PC-9 (cell line): ENCODE results near the gene GTPBP8. TPM values are rescaled to one million over a fixed set of nuclear protein-coding genes. Genes with fewer than 3 reads are reported as not detected.

ENCODE experiments used
- BruUV-seq: library from RNA; stranded (reverse); fragments of 400-500 nt; replicated peaks from 2 replicates; lab custom pipeline; 2021; lab: Mats Ljungman, UMichigan
- CTCF ChIA-PET: fragments of 300-600 bp; sonication (Branson Sonifier 250); formaldehyde crosslinking; loops from one replicate; lab custom pipeline; 2022; ENCODE audit warnings: antibody characterized with exemption; lab: Charles Lee
- POLR2A ChIA-PET: fragments of 300-600 bp; sonication (Branson Sonifier 250); formaldehyde crosslinking; loops from one replicate; lab custom pipeline; 2022; ENCODE audit warnings: antibody characterized with exemption; ENCODE audit not compliant: unreplicated experiment; lab: Charles Lee
- DNase-seq, 2 experiments: peaks; one replicate each; pipeline versions ENCODE4 v3.0.0 to v3.0.0-alpha.2; 2015 to 2022; ENCODE audit warnings: mixed read lengths in 1 of 2
- H2AFZ ChIP-seq: fragments of 200-600 bp; sonication (generic); 2 replicates; pipeline ENCODE4 v1.8.1; 2017; ENCODE audit warnings: antibody characterized with exemption
- H3F3A ChIP-seq: fragments of 200-600 bp; sonication (generic); 2 replicates; pipeline ENCODE4 v1.8.1; 2017; ENCODE audit warnings: antibody characterized with exemption, mild to moderate bottlenecking, low read depth; ENCODE audit not compliant: insufficient read depth
- H3K27ac ChIP-seq: fragments of 200-600 bp; sonication (generic); 2 replicates; pipeline ENCODE4 v1.6.1; 2016; ENCODE audit warnings: mixed run types
- H3K27me3 ChIP-seq: fragments of 200-600 bp; sonication (generic); 2 replicates; pipeline ENCODE4 v1.6.1; 2016; ENCODE audit warnings: low read depth, mixed run types; ENCODE audit not compliant: insufficient read depth
- H3K36me3 ChIP-seq: fragments of 200-600 bp; sonication (generic); 2 replicates; pipeline ENCODE4 v1.6.1; 2016; ENCODE audit warnings: low read depth, mixed run types
- H3K4me1 ChIP-seq: fragments of 200-600 bp; sonication (generic); replicated peaks from 2 replicates; pipeline ENCODE4 v1.6.1; 2016; ENCODE audit warnings: mixed run types; ENCODE audit not compliant: insufficient read depth
- H3K4me2 ChIP-seq: fragments of 200-600 bp; sonication (generic); 2 replicates; pipeline ENCODE4 v1.6.1; 2017; ENCODE audit warnings: mixed run types
- H3K4me3 ChIP-seq: fragments of 200-600 bp; sonication (generic); 2 replicates; pipeline ENCODE4 v1.6.1; 2016; ENCODE audit warnings: mixed run types
- H3K79me2 ChIP-seq: fragments of 200-600 bp; sonication (generic); 2 replicates; pipeline ENCODE4 v1.6.1; 2017; ENCODE audit warnings: low read depth, mixed run types
- H3K9me2 ChIP-seq: fragments of 200-600 bp; sonication (generic); 2 replicates; pipeline ENCODE4 v1.8.1; 2017; ENCODE audit warnings: mild to moderate bottlenecking; ENCODE audit not compliant: insufficient read depth
- H3K9me3 ChIP-seq: fragments of 200-600 bp; sonication (generic); 2 replicates; pipeline ENCODE4 v1.8.1; 2016; ENCODE audit warnings: low read depth; ENCODE audit not compliant: insufficient read depth
- H4K20me1 ChIP-seq: fragments of 200-600 bp; sonication (generic); 2 replicates; pipeline ENCODE4 v1.8.1; 2017; ENCODE audit not compliant: insufficient read depth
- EZH2 ChIP-seq: fragments of 200-600 bp; sonication (generic); IDR thresholded peaks from 2 replicates; pipeline ENCODE4 v1.8.0; 2017; ENCODE audit warnings: antibody characterized with exemption, low read depth
- intact Hi-C: fragments of 100-400 bp; cut with micrococcal nuclease; formaldehyde crosslinking; loops from one replicate; pipeline ENCODE4 v1.10.0; 2022; ENCODE audit not compliant: unreplicated experiment
- total RNA-seq: library from RNA; stranded (reverse); gene quantifications from 2 replicates; pipeline ENCODE4 v1.2.3, GENCODE V29; 2021
- TF ChIP-seq, protein P1 (sequence below): fragments of 200-600 bp; sonication (generic); conservative IDR thresholded peaks from 2 replicates; pipeline ENCODE4 v1.6.1; 2017; ENCODE audit warnings: mixed run types, antibody characterized with exemption, mild to moderate bottlenecking, moderate library complexity

Gene GTPBP8
- total RNA-seq, 1 experiment from 2014 or later = 27.9 TPM

- ChIA-PET POLR2A (interaction anchor here (0.7 kb wide), 1 partner anchor 298 kb away, joined by 3 read pairs; no protein-coding TSS in a partner anchor), CTCF (interaction anchor here (0.6 to 1.8 kb wide), 6 partner anchors 11 to 417 kb away, joined by 3 to 10 read pairs (median 4); partner anchors contain the start of gene GTPBP8)
- H3K4me2 ChIP-seq = no peak overlapping the region
- no peak overlapping the region for H3K4me3 ChIP-seq
- no peaks in the 10 kb centered on the region for H3K27me3 ChIP-seq
- no peaks in the 10 kb centered on the region for H3F3A ChIP-seq
- H3K27ac ChIP-seq = no peak overlapping the region
- no TSS peak for BruUV-seq
- H3K79me2 ChIP-seq = no peaks in the 10 kb centered on the region
- H4K20me1 ChIP-seq = no peaks in the 10 kb centered on the region
- no peak for DNase-seq
- TF ChIP-seq, protein P1, sequence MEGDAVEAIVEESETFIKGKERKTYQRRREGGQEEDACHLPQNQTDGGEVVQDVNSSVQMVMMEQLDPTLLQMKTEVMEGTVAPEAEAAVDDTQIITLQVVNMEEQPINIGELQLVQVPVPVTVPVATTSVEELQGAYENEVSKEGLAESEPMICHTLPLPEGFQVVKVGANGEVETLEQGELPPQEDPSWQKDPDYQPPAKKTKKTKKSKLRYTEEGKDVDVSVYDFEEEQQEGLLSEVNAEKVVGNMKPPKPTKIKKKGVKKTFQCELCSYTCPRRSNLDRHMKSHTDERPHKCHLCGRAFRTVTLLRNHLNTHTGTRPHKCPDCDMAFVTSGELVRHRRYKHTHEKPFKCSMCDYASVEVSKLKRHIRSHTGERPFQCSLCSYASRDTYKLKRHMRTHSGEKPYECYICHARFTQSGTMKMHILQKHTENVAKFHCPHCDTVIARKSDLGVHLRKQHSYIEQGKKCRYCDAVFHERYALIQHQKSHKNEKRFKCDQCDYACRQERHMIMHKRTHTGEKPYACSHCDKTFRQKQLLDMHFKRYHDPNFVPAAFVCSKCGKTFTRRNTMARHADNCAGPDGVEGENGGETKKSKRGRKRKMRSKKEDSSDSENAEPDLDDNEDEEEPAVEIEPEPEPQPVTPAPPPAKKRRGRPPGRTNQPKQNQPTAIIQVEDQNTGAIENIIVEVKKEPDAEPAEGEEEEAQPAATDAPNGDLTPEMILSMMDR = peak; percentile 87
- no peak for TF ChIP-seq EZH2
- no peak overlapping the region for H2AFZ ChIP-seq
- H3K9me2 ChIP-seq = no peaks in the 10 kb centered on the region
- no peaks in the 10 kb centered on the region for H3K9me3 ChIP-seq
- intact Hi-C loops = loop anchor here (1.0 kb wide), 2 partner anchors 245 to 336 kb away; no protein-coding TSS in a partner anchor
- H3K4me1 ChIP-seq = peaks cover 2% of the 10 kb centered on the region
- no peaks in the 10 kb centered on the region for H3K36me3 ChIP-seq
Measured at GRCh38 chr3:112979244-112979832, 11.4 kb upstream of the GTPBP8 start.

GRCh38 chr3:112980080-112980479, 10.7 kb upstream of the GTPBP8 start:
- no peak for DNase-seq
- H4K20me1 ChIP-seq = no peaks in the 10 kb centered on the region
- no TSS peak for BruUV-seq
- no peaks in the 10 kb centered on the region for H3K79me2 ChIP-seq
- no peak overlapping the region for H3K4me2 ChIP-seq
- no peaks in the 10 kb centered on the region for H3K36me3 ChIP-seq
- no peaks in the 10 kb centered on the region for H3K9me2 ChIP-seq
- ChIA-PET CTCF (interaction anchor here (1.1 to 1.8 kb wide), 3 partner anchors 10 to 402 kb away, joined by 3 to 6 read pairs (median 4); partner anchors contain the start of gene GTPBP8), POLR2A (no interaction called here)
- H3K4me3 ChIP-seq = no peak overlapping the region
- H3K27me3 ChIP-seq = no peaks in the 10 kb centered on the region
- intact Hi-C loops = no loop called here
- TF ChIP-seq EZH2 = no peak
- TF ChIP-seq, protein P1 = no peak
- no peak overlapping the region for H3K27ac ChIP-seq
- H3F3A ChIP-seq = no peaks in the 10 kb centered on the region
- H3K4me1 ChIP-seq = peaks cover 9% of the 10 kb centered on the region
- H3K9me3 ChIP-seq = no peaks in the 10 kb centered on the region
- no peak overlapping the region for H2AFZ ChIP-seq

GRCh38 chr3:112982710-112983109, 8.1 kb upstream of the GTPBP8 start:
- Histone ChIP-seq H3F3A (no peaks in the 10 kb centered on the region), H3K4me2 (no peak overlapping the region), H3K27me3 (no peaks in the 10 kb centered on the region), H3K9me2 (no peaks in the 10 kb centered on the region), H2AFZ (no peak overlapping the region), H3K4me1 (peaks cover 9% of the 10 kb centered on the region), H3K36me3 (no peaks in the 10 kb centered on the region), H3K79me2 (no peaks in the 10 kb centered on the region), H4K20me1 (no peaks in the 10 kb centered on the region), H3K4me3 (no peak overlapping the region), H3K27ac (no peak overlapping the region), H3K9me3 (no peaks in the 10 kb centered on the region)
- CTCF ChIA-PET = interaction anchor here (0.6 kb wide), 1 partner anchor 204 kb away, joined by 5 read pairs; no protein-coding TSS in a partner anchor
- POLR2A ChIA-PET = no interaction called here
- TF ChIP-seq, protein P1 = no peak
- no peak for DNase-seq
- intact Hi-C loops = no loop called here
- no TSS peak for BruUV-seq
